Kidney epithelial cell (primary cell): ENCODE results near the gene ZNF416. TPM values are rescaled to one million over a fixed set of nuclear protein-coding genes. Genes with fewer than 3 reads are reported as not detected.

Source experiments
- DNase-seq: peaks from one replicate; pipeline ENCODE4 v3.0.0-alpha.2; 2010; ENCODE audit warnings: low read depth
- H3K27me3 ChIP-seq: 2 replicates; pipeline ENCODE4 v1.6.0; 2011; ENCODE audit warnings: low read length; ENCODE audit not compliant: control insufficient read depth, insufficient read depth
- H3K36me3 ChIP-seq: 2 replicates; pipeline ENCODE4 v1.5.1; 2011; ENCODE audit warnings: low read length; ENCODE audit not compliant: control insufficient read depth, insufficient read depth
- H3K4me3 ChIP-seq: 2 replicates; pipeline ENCODE4 v1.5.1; 2011; ENCODE audit warnings: low read depth, mild to moderate bottlenecking, control low read depth, low read length
- CTCF ChIP-seq: IDR thresholded peaks from 2 replicates; pipeline ENCODE4 v1.5.1; 2011; ENCODE audit warnings: mild to moderate bottlenecking, moderate library complexity, low read length, control low read depth, inconsistent platforms; ENCODE audit not compliant: insufficient read depth, poor library complexity, severe bottlenecking
- total RNA-seq: library from RNA; depleted of rRNA; stranded (reverse); fragments of >200 nt; gene quantifications from 2 replicates; pipeline ENCODE4 v1.2.3, GENCODE V29; 2015

ZNF416 gene
- total RNA-seq, 1 donor from 2014 or later, result 5.5 TPM

DNA sequence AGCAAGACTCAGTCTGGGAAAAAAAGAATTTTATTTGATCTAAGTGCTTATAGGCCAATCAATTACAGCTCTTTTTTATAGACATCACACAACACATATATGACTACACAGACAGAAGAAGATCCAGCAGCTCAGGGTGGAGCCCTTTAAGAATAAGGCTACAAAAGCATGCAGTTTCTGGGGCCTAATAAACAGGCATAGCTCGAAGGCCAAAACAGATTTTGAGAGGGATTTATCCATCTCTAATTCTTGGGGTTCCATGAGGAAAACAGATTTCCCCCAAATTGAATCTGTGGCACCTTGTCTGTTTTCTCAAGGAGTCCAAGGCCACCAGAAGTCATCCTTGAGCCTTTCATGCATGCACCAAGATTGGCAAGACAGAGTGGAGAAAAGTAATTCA is 15.2 kb downstream of the ZNF416 start:
- no peaks in the 10 kb centered on the region for H3K27me3 ChIP-seq
- no peaks in the 10 kb centered on the region for H3K36me3 ChIP-seq
- TF ChIP-seq CTCF, result no peak
- no peak for DNase-seq
- H3K4me3 ChIP-seq, result no peak overlapping the region

DNA sequence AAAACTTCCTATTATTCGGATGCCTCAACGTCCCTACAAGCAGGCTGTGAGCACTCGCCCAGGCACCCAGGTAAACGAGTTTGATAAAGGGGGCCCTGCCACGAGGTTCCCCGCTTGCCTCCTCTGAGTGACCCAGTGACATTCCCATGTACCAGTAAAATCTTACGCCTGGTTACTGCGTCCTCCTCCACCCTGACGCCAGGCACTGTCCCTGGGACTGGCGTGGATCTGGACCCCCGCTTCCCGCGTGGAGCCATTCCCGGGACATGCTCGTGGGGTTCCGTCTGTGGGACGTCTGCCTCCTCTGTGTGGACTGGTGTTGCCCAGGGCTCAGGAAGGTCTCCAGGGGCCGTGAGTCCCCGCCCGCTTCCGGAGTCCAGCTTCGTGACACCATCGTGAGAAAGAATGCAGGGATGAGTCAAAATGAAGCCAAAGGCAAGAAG is 18.6 kb downstream of the ZNF416 start:
- Histone ChIP-seq H3K27me3 (no peaks in the 10 kb centered on the region), H3K4me3 (peak overlapping the region; percentile 95), H3K36me3 (peaks cover 3% of the 10 kb centered on the region)
- no peak for TF ChIP-seq CTCF
- DNase-seq, result no peak

- peak; percentile 52 for DNase-seq
- Histone ChIP-seq H3K27me3 (no peaks in the 10 kb centered on the region), H3K36me3 (peaks cover 3% of the 10 kb centered on the region), H3K4me3 (peak within 1 kb of the TSS; percentile 95)
- no peak for TF ChIP-seq CTCF
Measured at GRCh38 chr19:57559404-57560025, 19.2 kb downstream of the ZNF416 start, which contains the start of gene ZNF550. TSS of gene ZNF550 (minus strand) at chr19:57559863. CDS start at chr19:57559682, 181 bp downstream.

GRCh38 chr19:57559008-57559403 is 19.7 kb downstream of the ZNF416 start:
- no peaks in the 10 kb centered on the region for H3K27me3 ChIP-seq
- TF ChIP-seq CTCF, result no peak
- H3K4me3 ChIP-seq, result peak overlapping the region; percentile 95
- no peak for DNase-seq
- H3K36me3 ChIP-seq, result peaks cover 6% of the 10 kb centered on the region

DNA sequence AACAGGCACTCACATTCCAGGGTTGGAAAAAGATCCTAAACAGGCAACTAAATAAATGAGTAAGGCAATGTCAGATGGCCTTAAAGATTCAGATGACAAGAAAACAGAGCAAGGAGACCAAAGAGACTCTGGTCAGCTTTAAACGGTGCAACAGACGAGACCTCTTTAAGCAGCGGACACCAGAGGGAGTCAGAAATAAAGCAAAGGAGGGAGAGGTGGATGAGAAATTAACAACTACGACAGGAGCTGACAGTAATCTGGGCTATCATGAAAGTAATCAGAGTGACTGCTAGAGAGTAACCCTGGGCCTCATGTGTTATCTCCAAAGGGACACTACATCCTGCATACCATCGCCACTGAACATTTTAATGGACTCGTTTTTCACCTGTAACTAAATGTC is 20.2 kb downstream of the ZNF416 start:
- Histone ChIP-seq H3K27me3 (no peaks in the 10 kb centered on the region), H3K4me3 (peak overlapping the region; percentile 95), H3K36me3 (peaks cover 6% of the 10 kb centered on the region)
- DNase-seq, result no peak
- TF ChIP-seq CTCF, result no peak

GRCh38 chr19:57557659-57558058 is 21.1 kb downstream of the ZNF416 start:
- no peak overlapping the region for H3K4me3 ChIP-seq
- peaks cover 6% of the 10 kb centered on the region for H3K36me3 ChIP-seq
- H3K27me3 ChIP-seq, result no peaks in the 10 kb centered on the region
- no peak for DNase-seq
- no peak for TF ChIP-seq CTCF
